NCI-H1436 treated with DMSO at 0.1 percent for 48 hours (cell line): Measurements from ENCODE around the gene TIPARP.

Experiments used
- DNase-seq: peaks from one replicate; lab custom pipeline; 2025; lab: John Stamatoyannopoulos, UW

TIPARP gene, protein sequence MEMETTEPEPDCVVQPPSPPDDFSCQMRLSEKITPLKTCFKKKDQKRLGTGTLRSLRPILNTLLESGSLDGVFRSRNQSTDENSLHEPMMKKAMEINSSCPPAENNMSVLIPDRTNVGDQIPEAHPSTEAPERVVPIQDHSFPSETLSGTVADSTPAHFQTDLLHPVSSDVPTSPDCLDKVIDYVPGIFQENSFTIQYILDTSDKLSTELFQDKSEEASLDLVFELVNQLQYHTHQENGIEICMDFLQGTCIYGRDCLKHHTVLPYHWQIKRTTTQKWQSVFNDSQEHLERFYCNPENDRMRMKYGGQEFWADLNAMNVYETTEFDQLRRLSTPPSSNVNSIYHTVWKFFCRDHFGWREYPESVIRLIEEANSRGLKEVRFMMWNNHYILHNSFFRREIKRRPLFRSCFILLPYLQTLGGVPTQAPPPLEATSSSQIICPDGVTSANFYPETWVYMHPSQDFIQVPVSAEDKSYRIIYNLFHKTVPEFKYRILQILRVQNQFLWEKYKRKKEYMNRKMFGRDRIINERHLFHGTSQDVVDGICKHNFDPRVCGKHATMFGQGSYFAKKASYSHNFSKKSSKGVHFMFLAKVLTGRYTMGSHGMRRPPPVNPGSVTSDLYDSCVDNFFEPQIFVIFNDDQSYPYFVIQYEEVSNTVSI

DNA sequence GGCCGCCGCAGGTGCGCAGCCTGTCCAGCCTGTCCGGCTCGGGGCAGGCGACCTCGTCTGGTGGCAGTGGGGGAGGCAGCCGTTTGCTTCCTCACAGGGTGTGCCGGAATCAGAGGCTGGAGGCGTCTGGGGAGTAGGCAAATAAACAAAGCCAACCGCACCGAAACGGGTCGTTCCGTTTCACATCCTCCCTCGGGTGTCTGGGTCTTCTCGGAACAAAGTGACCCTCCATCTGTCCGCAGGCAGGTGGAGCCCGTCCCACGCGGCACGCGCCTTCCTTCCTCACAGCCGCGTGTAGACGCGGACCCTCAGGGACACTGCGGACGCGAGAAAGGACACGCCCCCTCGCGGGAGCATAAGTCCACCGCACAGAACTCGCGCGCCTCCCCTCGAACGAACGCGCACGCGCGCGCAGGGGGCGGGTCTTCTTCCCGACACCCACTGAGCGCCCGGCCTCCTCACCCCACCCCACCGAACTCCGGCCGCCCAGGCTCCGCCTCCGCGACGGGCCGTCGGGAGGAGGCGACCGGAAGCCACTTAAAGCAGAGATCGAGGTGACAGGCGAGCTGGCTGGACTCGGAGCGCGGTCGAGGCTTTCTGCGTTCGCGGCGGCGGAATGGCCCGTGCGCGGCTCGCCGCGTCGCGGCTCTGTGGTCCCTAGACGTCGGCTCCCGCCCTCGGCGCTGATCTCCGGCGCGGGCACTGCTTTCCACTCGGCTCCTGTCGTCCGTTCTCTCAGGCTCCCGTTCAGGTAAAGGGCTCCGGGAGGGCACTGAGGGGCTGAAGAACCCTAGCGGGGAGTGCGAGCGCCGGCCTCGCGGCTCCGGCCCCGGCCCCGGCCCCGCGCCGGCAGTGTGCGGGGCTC lies at the start of gene TIPARP:
TIPARP (plus strand) TSS at position 545 of the 865 bp plus-strand sequence. CDS start 3,108 bp downstream, outside the sequence.
- DNase-seq, result peak; percentile 97

DNA sequence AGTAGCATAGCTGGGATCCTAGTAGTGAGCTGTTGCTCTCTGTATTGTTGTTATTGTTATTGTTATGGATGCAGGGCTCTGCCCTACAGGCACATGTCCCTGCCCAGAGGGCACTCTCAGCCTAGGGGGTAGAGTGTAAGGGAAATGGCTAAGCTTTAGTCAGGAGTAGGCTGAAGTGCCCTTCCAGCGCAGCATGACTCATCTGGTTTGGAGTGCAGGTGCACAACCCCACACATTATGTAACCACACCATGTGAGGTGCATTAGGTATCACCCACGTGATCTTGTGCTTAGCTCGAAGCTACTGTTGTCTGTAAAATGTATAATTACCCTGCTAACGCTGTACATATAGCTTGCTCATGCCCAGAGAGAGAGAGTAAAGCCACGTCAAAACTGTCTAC lies 48.3 kb upstream of the TIPARP start:
- DNase-seq, result peak; percentile 95

DNA sequence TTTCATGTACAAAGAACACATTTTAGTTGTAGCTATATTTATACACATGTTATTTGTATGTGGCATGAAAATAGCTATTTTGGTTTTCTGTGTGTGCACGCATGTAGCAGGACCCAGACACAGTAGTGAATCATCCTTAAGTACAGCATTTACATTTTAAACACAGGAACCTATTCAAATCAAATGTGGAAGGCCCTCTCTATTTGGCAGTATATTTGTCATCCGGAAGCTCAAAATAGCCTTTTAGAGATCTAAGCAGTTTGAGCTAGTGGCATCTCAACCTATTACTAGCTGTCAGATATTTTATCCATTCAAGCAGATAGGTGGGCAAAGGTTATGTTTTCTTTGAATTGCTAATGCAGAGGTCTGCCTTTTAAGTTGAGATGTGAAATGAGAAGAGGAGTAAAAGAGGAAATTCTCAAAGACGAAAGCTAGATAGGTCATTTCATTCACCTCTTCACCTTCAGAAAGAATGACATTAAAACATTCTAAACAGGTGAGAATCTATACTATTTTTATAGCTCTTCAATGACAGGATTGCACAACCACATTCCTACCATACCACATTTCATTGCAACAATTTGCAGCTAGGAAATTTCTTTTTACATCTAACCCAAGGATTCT lies 46.3 kb upstream of the TIPARP start:
- no peak for DNase-seq

DNA sequence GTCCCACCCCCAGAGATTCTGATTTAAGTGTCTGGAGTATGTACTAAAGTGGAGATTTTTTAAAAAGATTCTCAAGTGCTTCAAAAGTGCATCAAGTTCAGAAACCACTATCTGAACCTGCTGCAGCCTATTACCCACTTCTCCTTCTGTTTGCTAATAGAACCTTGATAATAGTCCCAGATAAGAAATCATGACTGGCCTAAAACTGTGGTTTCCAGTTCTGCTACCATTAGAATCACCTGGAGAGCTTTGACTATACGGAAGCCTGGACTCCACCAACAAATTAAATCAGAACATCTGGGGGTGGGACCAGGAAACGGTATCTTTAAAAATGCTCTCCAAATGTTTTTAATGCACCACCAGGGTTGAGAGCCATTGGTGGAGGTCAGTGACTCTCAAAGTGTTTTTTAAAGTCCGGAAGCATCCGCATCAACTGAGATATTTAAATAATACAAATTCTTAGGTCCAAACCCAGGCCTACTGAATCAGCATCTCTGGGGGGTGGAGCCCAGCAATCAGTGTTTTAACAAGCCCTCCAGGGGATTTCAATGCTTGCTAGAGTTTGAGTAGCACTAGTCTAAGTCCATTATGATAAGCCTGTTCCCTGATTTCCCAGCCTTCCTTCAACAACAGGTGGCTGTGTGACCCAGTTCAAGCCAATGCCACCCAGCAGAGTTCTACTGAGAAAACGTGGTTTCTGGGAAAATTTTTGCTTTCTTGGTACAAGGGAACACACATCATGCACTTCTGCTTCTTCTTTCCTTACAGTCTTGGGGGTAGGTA lies 45.4 kb upstream of the TIPARP start:
- DNase-seq, result no peak

DNA sequence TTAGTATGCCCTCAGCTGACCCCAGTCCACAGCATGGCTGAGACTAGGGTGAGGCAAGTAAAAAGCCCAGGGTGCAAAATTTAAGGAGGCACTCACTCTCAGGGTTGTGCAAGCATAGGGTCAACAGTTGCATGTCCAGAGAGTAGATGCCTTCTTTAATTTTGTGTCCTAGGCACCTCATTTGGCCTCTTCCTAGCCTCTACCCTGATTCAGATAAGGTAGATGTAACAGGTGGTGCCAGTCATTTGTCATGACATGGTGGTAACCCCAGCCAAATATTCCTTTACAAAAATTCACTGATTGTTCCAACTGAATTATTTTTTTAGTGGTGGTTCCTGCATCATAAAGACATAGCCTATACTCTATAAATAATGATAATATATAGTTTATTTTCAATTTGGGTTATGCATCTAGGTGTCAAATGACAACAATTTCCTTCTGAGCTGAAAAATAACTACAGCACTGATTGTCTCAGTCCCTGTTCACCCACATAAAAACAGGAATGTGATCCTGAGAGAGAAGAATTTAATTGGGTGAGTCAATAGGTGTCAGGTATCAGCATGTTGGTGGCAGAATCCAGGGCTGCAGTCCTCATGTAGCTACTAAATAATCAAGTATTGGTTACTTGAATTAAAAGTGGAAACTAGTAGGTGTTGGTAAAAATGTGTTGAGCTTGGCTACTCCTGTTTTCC lies 44.2 kb upstream of the TIPARP start:
- DNase-seq, result peak; percentile 63

DNA sequence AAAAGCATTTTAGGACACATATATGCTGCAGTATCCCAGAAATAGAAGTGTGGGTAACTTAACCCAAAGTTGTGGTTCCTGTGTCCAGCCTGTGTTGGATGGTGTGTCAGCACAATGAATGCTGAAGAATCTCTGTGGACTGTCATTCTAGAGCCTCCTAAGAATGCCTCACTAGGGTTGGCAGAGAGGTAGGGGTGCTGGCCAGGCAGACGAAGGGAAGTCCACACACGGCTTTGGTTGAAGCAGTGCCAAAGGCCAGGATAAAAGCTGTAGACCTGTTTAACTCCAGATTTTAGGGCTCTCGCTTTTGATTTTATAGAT lies 43.7 kb upstream of the TIPARP start:
- no peak for DNase-seq

DNA sequence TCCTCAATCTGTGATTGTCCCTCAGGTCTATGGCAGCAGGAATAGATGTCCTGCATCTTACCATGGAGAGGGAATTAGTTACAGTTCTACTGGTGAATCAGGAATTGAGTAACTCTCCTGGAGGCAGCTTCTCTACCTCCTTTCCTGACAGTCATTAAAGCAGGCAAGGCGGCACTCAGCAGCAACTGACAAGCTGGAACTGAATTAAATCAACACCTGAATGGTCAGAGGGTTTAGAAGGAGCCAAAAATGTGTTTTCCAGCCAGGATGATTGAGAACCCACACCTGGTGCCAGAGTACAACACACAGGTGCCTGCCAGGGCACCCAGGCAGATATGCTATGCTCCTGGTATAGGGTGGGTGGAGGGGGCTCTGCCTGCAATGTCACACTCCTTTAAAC lies 43.1 kb upstream of the TIPARP start:
- no peak for DNase-seq

GRCh38 chr3:156632601-156633000 lies 41.8 kb upstream of the TIPARP start:
- no peak for DNase-seq

DNA sequence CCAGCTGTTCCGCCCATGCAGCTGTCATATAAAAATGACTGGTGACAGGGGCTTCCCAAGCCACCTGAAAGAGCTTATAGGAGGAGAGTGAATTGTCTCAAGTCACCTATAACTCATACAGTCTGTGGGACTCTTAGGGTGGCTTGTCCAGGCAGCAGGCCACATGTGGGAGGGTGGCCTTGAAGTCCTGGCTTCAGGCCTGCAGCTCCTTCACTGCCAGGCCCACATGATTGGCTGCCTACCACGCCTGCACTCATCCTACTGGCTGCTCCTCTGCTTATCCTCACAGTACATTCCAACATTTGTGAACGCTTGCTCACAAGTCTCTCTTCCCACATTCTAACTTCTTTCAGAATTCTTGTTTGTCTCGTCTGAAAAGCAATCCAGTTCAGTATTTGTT lies 41.1 kb upstream of the TIPARP start:
- DNase-seq, result no peak

DNA sequence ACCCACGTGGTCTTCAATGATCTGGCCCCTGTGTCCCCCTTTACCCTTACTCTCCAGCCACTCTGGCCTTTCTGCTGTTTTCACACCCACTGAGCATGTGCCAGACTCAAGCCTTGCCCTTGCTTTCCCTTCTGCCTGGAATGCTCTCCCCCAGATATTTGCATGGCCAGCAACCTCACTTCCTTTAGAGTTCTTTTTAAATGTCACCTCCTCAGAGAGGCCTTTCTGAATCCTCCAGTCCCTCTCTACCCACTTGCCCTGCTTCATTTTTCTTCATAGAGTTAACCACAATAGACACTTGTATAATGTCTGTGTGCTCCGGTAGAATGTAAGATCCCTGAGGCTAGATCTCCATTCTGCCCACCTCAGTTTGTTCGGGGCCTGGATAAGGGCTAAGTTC lies 39.4 kb upstream of the TIPARP start:
- DNase-seq, result no peak

DNA sequence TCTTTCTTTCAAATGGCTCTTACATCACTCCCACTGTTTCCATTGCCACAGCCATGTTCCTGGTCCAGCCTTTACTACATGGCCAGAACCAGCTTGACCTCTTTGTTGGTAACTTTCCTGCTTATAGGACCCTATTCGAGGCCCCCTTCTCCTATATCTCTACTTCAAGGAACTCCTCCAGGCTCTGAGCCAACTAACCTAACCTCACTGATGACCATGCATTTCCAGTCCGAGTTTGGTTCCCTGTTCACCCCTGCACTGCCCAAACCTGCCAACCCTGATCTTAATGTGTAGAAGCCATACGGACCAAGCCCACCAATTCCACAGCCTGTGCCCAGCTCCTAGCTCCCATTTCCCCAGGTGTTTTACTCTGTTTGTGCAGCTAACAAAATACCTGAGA lies 38.4 kb upstream of the TIPARP start:
- DNase-seq, result no peak

DNA sequence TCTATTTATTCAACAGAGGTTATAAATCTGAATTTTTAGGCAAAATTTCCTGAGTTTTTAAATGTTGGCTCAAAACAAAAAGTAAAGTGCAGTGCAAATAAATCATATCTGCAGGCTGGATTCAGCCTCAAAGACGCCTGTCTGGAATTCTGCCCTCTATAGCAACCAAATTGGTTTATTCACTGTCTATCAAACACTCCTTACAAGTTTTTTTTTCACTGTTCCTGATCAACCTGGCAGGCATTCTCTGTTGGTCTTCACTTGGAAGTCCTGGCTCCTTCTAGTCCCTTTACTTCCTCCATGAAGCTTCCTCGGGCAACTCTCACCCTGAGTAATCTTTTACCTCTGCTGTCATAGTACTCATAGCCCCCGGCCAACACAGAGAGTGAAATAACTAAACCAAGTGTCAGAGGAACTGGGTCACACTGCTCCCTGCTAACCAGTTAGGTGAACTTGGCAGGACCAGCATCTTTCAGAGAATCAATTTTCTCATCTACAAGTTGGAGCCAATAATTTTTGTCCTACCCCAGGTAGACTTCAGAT lies 36.8 kb upstream of the TIPARP start:
- DNase-seq, result no peak

DNA sequence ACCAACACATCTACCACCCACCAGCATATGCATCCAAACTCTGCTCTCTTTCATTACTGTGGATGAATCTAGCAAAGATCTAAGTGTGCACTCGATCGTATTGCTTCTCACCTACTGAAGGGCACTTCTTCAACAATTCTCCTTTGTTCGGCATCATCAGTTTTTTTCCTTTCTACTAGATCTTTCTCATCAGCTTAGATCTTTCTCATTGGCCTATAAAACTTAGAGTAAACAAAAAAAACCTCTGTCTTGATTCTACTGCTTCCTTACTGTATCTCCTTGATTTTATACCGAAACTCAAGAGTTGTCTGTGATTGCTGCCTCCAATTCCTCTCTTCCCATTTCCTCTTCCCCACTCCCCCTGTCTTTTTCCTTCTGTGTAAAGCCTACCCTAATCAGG lies 36.1 kb upstream of the TIPARP start:
- no peak for DNase-seq

DNA sequence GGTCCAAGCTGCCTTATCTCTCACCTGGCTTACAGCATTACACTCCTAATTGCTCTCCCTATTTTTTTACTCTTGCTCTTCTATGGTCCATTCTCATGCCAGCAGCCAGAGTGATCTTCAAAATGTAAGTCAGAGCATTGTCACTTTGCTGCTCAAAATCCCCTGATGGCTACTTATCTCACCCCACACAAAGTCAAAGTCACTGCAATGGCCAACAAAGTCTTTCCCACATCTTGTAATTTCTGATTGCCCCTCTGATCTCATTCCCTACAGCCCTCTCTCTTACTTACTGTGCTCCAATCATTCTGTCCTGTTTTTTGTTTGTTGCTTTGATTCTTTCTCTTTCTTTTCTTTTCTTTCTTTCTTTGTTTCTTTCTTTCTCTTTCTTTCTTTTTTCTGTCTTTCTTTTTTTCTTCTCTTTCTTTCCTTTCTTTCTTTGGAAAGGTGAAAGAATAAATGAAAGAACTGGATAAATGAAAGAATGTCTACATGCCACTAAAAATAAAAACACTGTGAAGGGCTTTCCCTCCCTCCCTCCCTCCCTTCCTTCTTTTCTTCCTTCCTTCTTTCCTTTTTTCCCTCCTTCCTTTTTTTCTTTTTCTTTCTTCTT lies 34.9 kb upstream of the TIPARP start:
- no peak for DNase-seq

- DNase-seq, result no peak
Measured at GRCh38 chr3:156641618-156641975, 32.8 kb upstream of the TIPARP start.

DNA sequence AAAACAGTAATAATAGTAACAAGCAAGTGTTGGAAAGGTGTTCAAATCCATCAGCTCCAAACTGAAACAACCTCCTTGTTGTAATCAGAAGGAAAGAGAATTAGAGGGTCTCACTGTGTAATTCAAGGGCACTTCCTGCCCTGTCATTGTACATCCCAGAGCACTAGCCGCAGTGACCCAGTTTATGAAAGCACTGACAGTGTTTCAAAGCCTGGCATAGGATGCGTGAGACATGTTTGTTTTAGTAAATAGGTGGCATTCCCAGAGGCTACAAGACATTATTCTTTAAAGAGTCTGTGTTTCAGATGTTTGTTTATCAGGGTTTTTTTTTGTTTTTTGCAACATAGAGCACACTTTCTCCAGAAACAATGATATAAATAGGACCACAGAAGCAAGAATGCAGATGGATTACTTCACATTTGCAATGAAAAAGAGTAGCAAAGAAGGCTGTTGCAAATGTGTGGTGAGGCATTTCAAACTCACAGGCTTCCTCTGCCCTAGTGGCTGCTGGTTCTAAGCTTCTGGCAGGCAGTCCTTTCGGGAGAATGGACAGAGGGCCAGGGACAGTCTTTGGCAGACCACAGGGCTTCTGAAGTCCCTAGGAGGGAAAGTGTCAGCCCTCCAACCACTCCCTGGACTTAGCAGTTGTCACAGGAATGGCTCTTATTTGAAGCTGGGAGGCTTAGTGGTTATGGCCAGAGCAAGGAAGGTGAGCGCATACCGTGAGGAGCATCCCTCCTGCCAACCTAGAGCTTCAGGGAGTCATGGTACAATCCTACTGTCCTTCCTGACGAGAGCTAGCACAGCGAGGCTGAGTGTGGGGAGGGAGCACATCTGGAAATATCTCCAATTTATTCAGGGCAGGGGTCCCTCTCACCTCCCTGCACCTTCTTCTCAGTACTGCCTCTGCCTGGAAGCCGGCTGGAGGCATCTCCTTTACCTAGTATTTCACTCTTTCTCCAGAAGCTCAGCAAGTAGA lies 31.4 kb upstream of the TIPARP start:
- no peak for DNase-seq

DNA sequence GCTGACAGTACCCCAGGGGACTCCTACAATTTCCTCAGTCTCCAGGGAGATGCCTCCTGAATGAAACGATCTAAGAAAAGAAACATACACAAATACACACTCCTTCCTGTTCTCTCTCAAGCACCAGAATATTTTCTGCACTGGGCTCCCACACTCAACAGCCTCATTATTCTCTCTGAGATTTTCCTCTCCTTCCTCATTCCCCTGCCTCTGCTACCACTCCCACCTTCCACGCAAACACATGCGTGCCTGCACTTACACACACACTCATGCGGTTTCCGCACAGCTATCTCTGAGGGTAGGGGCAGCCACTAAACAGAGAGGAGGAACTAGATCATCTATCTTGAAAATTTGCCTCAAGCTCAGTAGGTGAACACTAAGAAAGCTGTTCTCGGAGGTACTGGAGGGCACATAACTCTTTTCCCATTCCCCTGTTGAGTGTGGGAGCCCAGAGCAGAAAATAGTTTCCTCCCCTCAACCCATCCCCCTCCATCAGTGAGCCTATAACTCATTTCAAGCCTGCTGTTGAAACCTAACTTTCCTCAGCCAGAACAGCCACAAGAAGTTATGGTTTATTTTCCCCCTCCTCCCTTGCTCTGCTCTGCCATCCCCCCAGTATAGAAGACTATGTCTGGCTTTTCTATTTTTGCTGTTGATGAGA lies 30.5 kb upstream of the TIPARP start:
- peak; percentile 85 for DNase-seq

GRCh38 chr3:156644958-156645357 lies 29.4 kb upstream of the TIPARP start:
- no peak for DNase-seq

DNA sequence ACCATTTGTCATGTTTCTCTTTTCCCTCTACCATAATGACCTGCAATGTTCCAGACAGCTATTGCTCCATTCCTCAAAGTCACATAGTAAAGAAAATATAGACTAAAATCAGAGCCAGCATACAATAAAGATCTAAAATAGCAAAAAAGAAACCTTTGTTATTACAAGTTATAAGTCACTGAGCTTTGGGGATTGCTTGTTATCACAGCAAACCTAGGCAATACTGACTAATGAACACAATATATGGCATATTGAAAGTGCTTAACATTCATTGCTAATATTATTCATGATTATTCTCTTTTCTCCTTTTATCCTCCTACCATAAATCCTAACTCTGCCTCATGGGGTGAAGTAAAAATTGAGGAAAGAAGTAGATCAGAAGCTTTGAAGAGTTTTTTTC lies 27.4 kb upstream of the TIPARP start:
- DNase-seq, result no peak
